ENCODE data around the gene TMEM170A. TPM values are rescaled to one million over a fixed set of nuclear protein-coding genes. Genes with fewer than 3 reads are reported as not detected.
"Not testable (repeated sequence)": the region's sequence is repeated elsewhere in the genome, so short reads cannot be mapped to it uniquely, and the experiment has no call there.

The TMEM170A gene
- total and polyA plus RNA-seq, 4 experiments from 2014 or later, result 40.6 to 54.3 (median 47.4) TPM

- Histone ChIP-seq H3K4me1 (ENCODE audit: insufficient read depth, low read length) (peaks cover 52% of the 10 kb centered on the region), H3K27ac (ENCODE audit: low read depth, low read length) (no peak overlapping the region), H3K4me3 (ENCODE audit: low read length in 2 of 2) (no peak overlapping the region), H3K36me3 (ENCODE audit: insufficient read depth, low read length) (no peaks in the 10 kb centered on the region), H3K9me3 (ENCODE audit: control insufficient read depth in 1 of 2, low read length in 2 of 2) (no peaks in the 10 kb centered on the region), H3K27me3 (ENCODE audit: insufficient read depth, low read length) (no peaks in the 10 kb centered on the region)
- peaks cover 0 to 1% (median 0%) of the 10 kb centered on the region in 8 donors for H3K9me3 Mint-ChIP-seq
- POLR2A ChIA-PET (ENCODE audit: partially characterized antibody), result no interaction called here
- peaks cover 9 to 19% of the 10 kb centered on the region in 2 donors for H3K36me3 Mint-ChIP-seq
- peak overlapping the region in 1 of 8 donors; percentile 48 for H3K4me3 Mint-ChIP-seq
- CTCF ChIA-PET (ENCODE audit: partially characterized antibody), result no interaction called here
- peak overlapping the region; percentile 25 to 88 (median 66) for H3K27ac Mint-ChIP-seq
- intact Hi-C loops (cut with micrococcal nuclease), result loop anchor here (5.0 kb wide), 2 partner anchors 37 to 1733 kb away; partner anchors contain the start of gene MON1B
- DNase-seq, result no peak
- peaks cover 52 to 83% (median 69%) of the 10 kb centered on the region in 4 donors for H3K4me1 Mint-ChIP-seq
- no peaks in the 10 kb centered on the region for H3K27me3 Mint-ChIP-seq
Measured at GRCh38 chr16:75459691-75460090, 4.8 kb downstream of the TMEM170A start.

GRCh38 chr16:75458439-75458838, 6.0 kb downstream of the TMEM170A start:
- intact Hi-C loops (cut with micrococcal nuclease), result no loop called here
- ChIA-PET POLR2A (ENCODE audit: partially characterized antibody) (no interaction called here), CTCF (ENCODE audit: partially characterized antibody) (interaction anchor here (1.4 kb wide), 1 partner anchor 225 kb away, joined by 5 read pairs; no protein-coding TSS in a partner anchor)
- peaks cover 55% of the 10 kb centered on the region for H3K4me1 ChIP-seq (ENCODE audit: insufficient read depth, low read length)
- no peaks in the 10 kb centered on the region for H3K36me3 ChIP-seq (ENCODE audit: insufficient read depth, low read length)
- no peak overlapping the region for H3K27ac ChIP-seq (ENCODE audit: low read depth, low read length)
- H3K27me3 Mint-ChIP-seq, result no peaks in the 10 kb centered on the region
- H3K4me3 ChIP-seq (ENCODE audit: low read length in 2 of 2), result no peak overlapping the region
- H3K4me3 Mint-ChIP-seq, result no peak overlapping the region
- peaks cover 9 to 16% of the 10 kb centered on the region in 2 donors for H3K36me3 Mint-ChIP-seq
- no peak overlapping the region for H3K27ac Mint-ChIP-seq
- H3K9me3 ChIP-seq (ENCODE audit: control insufficient read depth in 1 of 2, low read length in 2 of 2), result no peaks in the 10 kb centered on the region
- peaks cover 0 to 1% (median 0%) of the 10 kb centered on the region in 8 donors for H3K9me3 Mint-ChIP-seq
- no peaks in the 10 kb centered on the region for H3K27me3 ChIP-seq (ENCODE audit: insufficient read depth, low read length)
- H3K4me1 Mint-ChIP-seq, result peaks cover 55 to 93% (median 74%) of the 10 kb centered on the region in 4 donors
- no peak for DNase-seq

- no peak for DNase-seq
- no peak overlapping the region for H3K27ac ChIP-seq (ENCODE audit: low read depth, low read length)
- intact Hi-C loops (cut with micrococcal nuclease), result no loop called here
- Mint-ChIP-seq H3K9me3 (peaks cover 0 to 1% (median 0%) of the 10 kb centered on the region in 8 donors), H3K36me3 (peaks cover 10 to 14% of the 10 kb centered on the region in 2 donors), H3K4me3 (no peak overlapping the region), H3K27ac (peak overlapping the region in 1 of 7 donors; percentile 80), H3K4me1 (peaks cover 56 to 93% (median 74%) of the 10 kb centered on the region in 4 donors), H3K27me3 (no peaks in the 10 kb centered on the region)
- ChIA-PET POLR2A (ENCODE audit: partially characterized antibody) (no interaction called here), CTCF (ENCODE audit: partially characterized antibody) (interaction anchor here (1.4 kb wide), 1 partner anchor 224 kb away, joined by 5 read pairs; no protein-coding TSS in a partner anchor)
- H3K4me3 ChIP-seq (ENCODE audit: low read length in 2 of 2), result no peak overlapping the region
- H3K27me3 ChIP-seq (ENCODE audit: insufficient read depth, low read length), result no peaks in the 10 kb centered on the region
- no peaks in the 10 kb centered on the region for H3K9me3 ChIP-seq (ENCODE audit: control insufficient read depth in 1 of 2, low read length in 2 of 2)
- peaks cover 51% of the 10 kb centered on the region for H3K4me1 ChIP-seq (ENCODE audit: insufficient read depth, low read length)
- H3K36me3 ChIP-seq (ENCODE audit: insufficient read depth, low read length), result no peaks in the 10 kb centered on the region
Measured at GRCh38 chr16:75458029-75458428, 6.5 kb downstream of the TMEM170A start.

- H3K4me1 ChIP-seq (ENCODE audit: insufficient read depth, low read length), result peaks cover 46% of the 10 kb centered on the region
Measured at GRCh38 chr16:75457485-75458021, 6.9 kb downstream of the TMEM170A start.

GRCh38 chr16:75456971-75457370, 7.5 kb downstream of the TMEM170A start:
- Histone ChIP-seq H3K36me3 (ENCODE audit: insufficient read depth, low read length) (no peaks in the 10 kb centered on the region), H3K4me1 (ENCODE audit: insufficient read depth, low read length) (peaks cover 40% of the 10 kb centered on the region), H3K27me3 (ENCODE audit: insufficient read depth, low read length) (no peaks in the 10 kb centered on the region), H3K27ac (ENCODE audit: low read depth, low read length) (no peak overlapping the region), H3K9me3 (ENCODE audit: control insufficient read depth in 1 of 2, low read length in 2 of 2) (no peaks in the 10 kb centered on the region), H3K4me3 (ENCODE audit: low read length in 2 of 2) (no peak overlapping the region)
- DNase-seq, result no peak
- POLR2A ChIA-PET (ENCODE audit: partially characterized antibody), result interaction anchor here (1.0 kb wide), 1 partner anchor 23 kb away, joined by 3 read pairs; the partner anchor contains the start of gene CFDP1
- Mint-ChIP-seq H3K27me3 (no peaks in the 10 kb centered on the region), H3K27ac (peak overlapping the region in 3 of 7 donors; percentile 50 to 80 (median 59)), H3K4me1 (peaks cover 50 to 87% (median 70%) of the 10 kb centered on the region in 4 donors), H3K36me3 (peaks cover 15% of the 10 kb centered on the region in 2 donors), H3K4me3 (no peak overlapping the region), H3K9me3 (peaks cover 0 to 1% (median 0%) of the 10 kb centered on the region in 8 donors)
- intact Hi-C loops (cut with micrococcal nuclease), result no loop called here
- CTCF ChIA-PET (ENCODE audit: partially characterized antibody), result interaction anchor here (0.9 to 1.5 kb wide), 4 partner anchors 33 to 223 kb away, joined by 3 to 5 read pairs (median 3); no protein-coding TSS in a partner anchor

More at GRCh38 chr16:75457485-75458021, 6.9 kb downstream of the TMEM170A start:
- no peaks in the 10 kb centered on the region for H3K9me3 ChIP-seq (ENCODE audit: control insufficient read depth in 1 of 2, low read length in 2 of 2)
- H3K27me3 ChIP-seq (ENCODE audit: insufficient read depth, low read length), result no peaks in the 10 kb centered on the region
- H3K36me3 ChIP-seq (ENCODE audit: insufficient read depth, low read length), result no peaks in the 10 kb centered on the region
- H3K27me3 Mint-ChIP-seq, result no peaks in the 10 kb centered on the region
- H3K4me3 ChIP-seq (ENCODE audit: low read length in 2 of 2), result no peak overlapping the region
- CTCF ChIA-PET (ENCODE audit: partially characterized antibody), result interaction anchor here (0.9 to 1.4 kb wide), 3 partner anchors 34 to 224 kb away, joined by 3 to 5 read pairs (median 3); no protein-coding TSS in a partner anchor
- H3K27ac Mint-ChIP-seq, result peak overlapping the region in 4 of 7 donors; percentile 3 to 80 (median 46)
- intact Hi-C loops (cut with micrococcal nuclease), result no loop called here
- DNase-seq, result no peak
- H3K4me3 Mint-ChIP-seq, result no peak overlapping the region
- H3K27ac ChIP-seq (ENCODE audit: low read depth, low read length), result no peak overlapping the region
- peaks cover 15% of the 10 kb centered on the region in 2 donors for H3K36me3 Mint-ChIP-seq
- peaks cover 0 to 1% (median 0%) of the 10 kb centered on the region in 8 donors for H3K9me3 Mint-ChIP-seq
- POLR2A ChIA-PET (ENCODE audit: partially characterized antibody), result interaction anchor here (1.0 kb wide), 1 partner anchor 24 kb away, joined by 3 read pairs; the partner anchor contains the start of gene CFDP1
- H3K4me1 Mint-ChIP-seq, result peaks cover 53 to 93% (median 74%) of the 10 kb centered on the region in 4 donors

GRCh38 chr16:75456486-75456885, 8.0 kb downstream of the TMEM170A start:
- H3K36me3 ChIP-seq (ENCODE audit: insufficient read depth, low read length); H3K9me3 ChIP-seq (ENCODE audit: control insufficient read depth in 1 of 2, low read length in 2 of 2); H3K27me3 ChIP-seq (ENCODE audit: insufficient read depth, low read length); H3K9me3 Mint-ChIP-seq; H3K27me3 Mint-ChIP-seq; DNase-seq; H3K27ac ChIP-seq (ENCODE audit: low read depth, low read length); intact Hi-C loops (cut with micrococcal nuclease); H3K4me3 ChIP-seq (ENCODE audit: low read length in 2 of 2): not testable (repeated sequence)
- POLR2A ChIA-PET (ENCODE audit: partially characterized antibody), result interaction anchor here (1.0 to 1.6 kb wide), 3 partner anchors 22 to 23 kb away, joined by 3 to 5 read pairs (median 3); partner anchors contain the start of gene CFDP1
- CTCF ChIA-PET (ENCODE audit: partially characterized antibody), result interaction anchor here (0.9 to 2.5 kb wide), 7 partner anchors 8 to 200 kb away, joined by 3 to 17 read pairs (median 3); partner anchors contain the start of genes CFDP1 and TMEM170A
- H3K36me3 Mint-ChIP-seq, result peaks cover 17% of the 10 kb centered on the region in 2 donors
- peaks cover 46 to 84% (median 66%) of the 10 kb centered on the region in 4 donors for H3K4me1 Mint-ChIP-seq
- peak overlapping the region in 1 of 8 donors; percentile 4 for H3K4me3 Mint-ChIP-seq
- peak overlapping the region in 4 of 7 donors; percentile 43 to 80 (median 54) for H3K27ac Mint-ChIP-seq
- peaks cover 35% of the 10 kb centered on the region for H3K4me1 ChIP-seq (ENCODE audit: insufficient read depth, low read length)

- intact Hi-C loops (cut with micrococcal nuclease), result no loop called here
- H3K27ac Mint-ChIP-seq, result peak overlapping the region in 2 of 7 donors; percentile 37 to 39
- peaks cover 42 to 78% (median 60%) of the 10 kb centered on the region in 4 donors for H3K4me1 Mint-ChIP-seq
- peaks cover 0 to 1% (median 0%) of the 10 kb centered on the region in 8 donors for H3K9me3 Mint-ChIP-seq
- ChIA-PET POLR2A (ENCODE audit: partially characterized antibody) (interaction anchor here (1.1 to 1.6 kb wide), 2 partner anchors 21 to 22 kb away, joined by 3 to 5 read pairs; partner anchors contain the start of gene CFDP1), CTCF (ENCODE audit: partially characterized antibody) (interaction anchor here (1.0 to 2.5 kb wide), 5 partner anchors 9 to 201 kb away, joined by 3 to 17 read pairs (median 3); partner anchors contain the start of genes CFDP1 and TMEM170A)
- Histone ChIP-seq H3K4me3 (ENCODE audit: low read length in 2 of 2) (no peak overlapping the region), H3K27ac (ENCODE audit: low read depth, low read length) (no peak overlapping the region), H3K36me3 (ENCODE audit: insufficient read depth, low read length) (peaks cover 6% of the 10 kb centered on the region), H3K9me3 (ENCODE audit: control insufficient read depth in 1 of 2, low read length in 2 of 2) (no peaks in the 10 kb centered on the region), H3K27me3 (ENCODE audit: insufficient read depth, low read length) (no peaks in the 10 kb centered on the region), H3K4me1 (ENCODE audit: insufficient read depth, low read length) (peaks cover 27% of the 10 kb centered on the region)
- peaks cover 22 to 24% of the 10 kb centered on the region in 2 donors for H3K36me3 Mint-ChIP-seq
- H3K4me3 Mint-ChIP-seq, result no peak overlapping the region
- no peaks in the 10 kb centered on the region for H3K27me3 Mint-ChIP-seq
- DNase-seq, result no peak
Measured at GRCh38 chr16:75455677-75456076, 8.8 kb downstream of the TMEM170A start.
